WI38 (cell line): ENCODE measurements around the gene ACTR6.
A peak's percentile ranks its signal among the peaks of the same experiment; 100 is the strongest.

Experiments used
- H3K4me3 ChIP-seq: 2 replicates; pipeline ENCODE4 v1.5.1; 2011; ENCODE audit warnings: low read depth, mild to moderate bottlenecking, control low read depth, low read length
- TF ChIP-seq, protein P1 (sequence below): IDR thresholded peaks from 2 replicates; pipeline ENCODE4 v1.5.1; 2012; ENCODE audit warnings: low read depth, mild to moderate bottlenecking, control low read depth, low read length

ACTR6 gene

DNA sequence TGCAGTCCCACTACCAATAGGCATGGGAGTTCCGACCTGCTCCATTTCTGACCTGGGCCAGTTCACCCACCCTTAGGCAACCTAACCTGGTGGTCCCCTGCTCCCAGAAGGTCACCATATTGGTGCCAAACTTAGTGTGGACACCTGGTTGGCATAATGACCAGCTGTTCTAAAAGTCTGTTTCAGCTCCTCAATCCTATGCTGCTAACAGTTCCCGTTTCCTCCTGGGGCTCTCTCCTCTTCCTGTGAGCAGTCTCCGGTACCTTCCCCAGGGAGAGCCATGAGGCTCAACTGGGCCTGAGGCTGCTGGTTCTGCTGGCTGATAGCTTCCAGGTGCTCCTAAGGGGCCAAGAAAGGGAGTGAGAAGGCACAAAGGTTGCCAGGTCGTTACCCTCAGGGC lies 42.1 kb upstream of the ACTR6 start:
- TF ChIP-seq, protein P1, sequence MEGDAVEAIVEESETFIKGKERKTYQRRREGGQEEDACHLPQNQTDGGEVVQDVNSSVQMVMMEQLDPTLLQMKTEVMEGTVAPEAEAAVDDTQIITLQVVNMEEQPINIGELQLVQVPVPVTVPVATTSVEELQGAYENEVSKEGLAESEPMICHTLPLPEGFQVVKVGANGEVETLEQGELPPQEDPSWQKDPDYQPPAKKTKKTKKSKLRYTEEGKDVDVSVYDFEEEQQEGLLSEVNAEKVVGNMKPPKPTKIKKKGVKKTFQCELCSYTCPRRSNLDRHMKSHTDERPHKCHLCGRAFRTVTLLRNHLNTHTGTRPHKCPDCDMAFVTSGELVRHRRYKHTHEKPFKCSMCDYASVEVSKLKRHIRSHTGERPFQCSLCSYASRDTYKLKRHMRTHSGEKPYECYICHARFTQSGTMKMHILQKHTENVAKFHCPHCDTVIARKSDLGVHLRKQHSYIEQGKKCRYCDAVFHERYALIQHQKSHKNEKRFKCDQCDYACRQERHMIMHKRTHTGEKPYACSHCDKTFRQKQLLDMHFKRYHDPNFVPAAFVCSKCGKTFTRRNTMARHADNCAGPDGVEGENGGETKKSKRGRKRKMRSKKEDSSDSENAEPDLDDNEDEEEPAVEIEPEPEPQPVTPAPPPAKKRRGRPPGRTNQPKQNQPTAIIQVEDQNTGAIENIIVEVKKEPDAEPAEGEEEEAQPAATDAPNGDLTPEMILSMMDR: no peak

DNA sequence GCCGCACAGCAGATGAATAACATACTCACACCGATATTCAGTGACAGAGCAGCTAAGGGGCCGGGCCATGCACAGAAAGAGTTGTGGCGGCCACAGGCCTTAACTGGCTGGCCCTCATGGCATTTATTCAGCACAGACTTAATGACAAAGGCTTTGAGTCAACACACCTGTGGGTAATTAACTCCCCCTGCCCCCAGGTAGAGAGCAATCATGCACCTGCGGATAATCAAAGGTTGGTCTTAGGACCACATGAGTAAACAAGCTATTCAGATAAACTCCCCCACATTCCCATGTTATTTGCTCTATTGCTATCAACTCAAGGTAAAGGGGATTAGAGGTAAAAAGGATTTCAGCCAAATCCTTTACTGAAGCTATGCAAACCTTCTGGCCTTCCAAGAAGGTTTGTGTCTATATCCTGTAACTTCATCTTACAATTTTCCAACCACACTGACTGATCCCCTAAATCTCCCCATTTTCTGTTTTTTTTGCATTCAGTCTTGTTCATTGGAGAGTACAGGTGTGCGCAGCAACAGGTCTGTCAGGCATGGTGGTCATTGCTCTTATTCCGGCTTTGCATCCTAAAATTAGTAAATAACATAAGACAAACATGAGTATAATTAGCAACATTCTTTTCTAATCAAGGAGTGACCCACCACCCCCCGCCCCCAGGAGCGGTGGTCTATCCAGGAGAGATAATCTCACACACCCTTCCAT lies 41.1 kb upstream of the ACTR6 start:
- TF ChIP-seq, protein P1: no peak
- H3K4me3 ChIP-seq: no peak overlapping the region

More for the DNA sequence above, 42.1 kb upstream of the ACTR6 start:
- H3K4me3 ChIP-seq: no peak overlapping the region

DNA sequence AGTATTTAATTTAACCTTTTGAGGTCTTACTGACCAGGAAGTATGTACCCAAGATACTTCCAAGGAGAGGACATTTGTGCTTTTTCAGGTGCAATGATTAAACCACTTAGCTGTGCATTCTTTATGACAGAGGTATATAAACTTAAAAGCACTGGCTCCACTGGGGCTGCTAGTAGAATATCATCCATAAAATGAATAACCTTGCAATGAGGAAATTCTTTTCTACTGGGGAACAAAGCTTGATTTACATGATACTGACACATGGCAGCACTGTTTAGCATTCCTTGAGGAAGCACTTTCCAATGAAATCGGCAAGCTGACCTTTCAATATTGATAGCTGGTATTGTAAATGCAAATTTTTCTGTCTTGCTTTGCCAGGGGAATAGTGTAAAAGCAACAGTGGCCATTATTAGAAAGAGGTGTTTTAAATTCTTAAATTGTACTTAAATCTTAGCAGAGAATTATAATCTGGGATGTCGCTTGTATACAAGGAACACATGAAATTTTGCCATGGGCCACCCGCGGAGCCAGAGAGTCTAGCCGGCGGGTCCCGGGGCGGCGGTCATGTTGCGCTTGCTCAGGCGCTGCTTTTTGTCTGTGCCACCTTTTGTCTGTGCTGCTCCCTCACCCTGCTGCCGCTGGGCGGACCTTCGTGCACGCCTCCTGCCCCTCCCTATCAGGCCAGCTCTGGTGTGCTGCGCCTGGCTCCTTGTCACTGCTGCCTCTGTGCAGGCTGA lies 37.0 kb upstream of the ACTR6 start:
- TF ChIP-seq, protein P1: no peak

DNA sequence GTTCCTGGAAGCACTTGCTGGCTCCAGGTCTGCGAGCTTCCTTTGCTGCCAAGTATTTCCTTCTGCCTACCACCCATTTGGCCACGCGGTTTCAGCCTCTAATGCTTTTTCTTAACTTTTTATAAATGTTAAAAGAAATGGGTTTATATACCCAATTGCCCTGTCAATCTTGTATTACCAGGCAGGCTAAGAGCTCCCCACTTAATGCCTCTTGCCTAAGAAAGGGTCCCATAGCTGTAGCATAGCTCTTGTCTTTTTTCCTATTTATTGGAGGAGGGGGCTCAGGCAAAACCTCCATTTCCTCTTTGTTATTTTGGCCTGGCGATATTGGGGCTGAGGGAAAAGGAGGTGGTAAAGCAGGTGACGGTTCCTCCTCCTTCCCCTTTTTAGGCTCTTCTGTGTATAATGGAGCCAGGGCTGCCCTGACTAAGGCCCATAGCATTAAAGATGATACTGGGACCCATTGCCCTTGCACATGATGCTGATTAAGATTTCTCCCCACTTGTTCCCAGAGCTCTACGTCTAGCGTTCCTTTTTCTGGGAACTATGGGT lies 36.4 kb upstream of the ACTR6 start:
- TF ChIP-seq, protein P1: no peak
- H3K4me3 ChIP-seq: no peak overlapping the region

More for the DNA sequence above, 37.0 kb upstream of the ACTR6 start:
- peak overlapping the region; percentile 30 for H3K4me3 ChIP-seq

DNA sequence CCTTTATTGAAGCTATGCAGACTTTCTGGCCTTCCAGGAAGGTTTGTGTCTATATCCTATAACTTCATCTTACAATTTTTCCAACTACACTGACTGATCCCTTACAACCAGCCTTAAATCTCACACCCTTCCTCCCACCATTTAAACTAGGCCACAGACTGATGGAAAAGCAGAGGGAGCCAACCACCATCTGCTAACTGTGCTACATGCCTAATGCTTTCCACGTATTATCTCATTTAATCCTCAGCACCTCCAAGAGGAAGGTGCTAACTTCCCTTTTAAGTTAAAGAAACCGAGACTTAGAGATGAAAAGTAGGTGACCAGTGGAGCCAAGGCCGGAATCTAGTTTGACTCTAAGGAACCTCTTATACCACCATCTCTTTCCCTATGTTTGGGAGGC lies 35.3 kb upstream of the ACTR6 start:
- no peak overlapping the region for H3K4me3 ChIP-seq
- TF ChIP-seq, protein P1: no peak

DNA sequence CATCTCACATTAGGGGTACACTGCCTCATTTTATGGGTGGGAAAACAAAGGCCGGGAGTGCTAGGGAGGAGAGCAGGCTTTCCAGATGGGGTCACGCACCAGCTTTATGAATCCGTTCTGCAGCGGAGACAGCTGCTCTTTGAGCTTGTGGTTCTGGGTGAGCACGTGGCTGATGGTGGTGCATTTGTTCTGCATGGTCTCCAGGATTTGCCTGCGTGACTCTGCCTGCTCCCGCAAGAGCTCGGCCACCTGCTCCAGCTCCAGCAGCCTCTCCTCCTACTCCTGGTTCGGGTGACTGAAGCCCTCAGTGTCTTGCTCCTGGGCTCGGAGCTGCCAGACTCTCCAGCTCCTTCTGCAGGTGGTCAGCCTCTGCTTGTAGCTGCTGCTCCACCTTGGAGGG lies 34.4 kb upstream of the ACTR6 start:
- TF ChIP-seq, protein P1: no peak
- H3K4me3 ChIP-seq: no peak overlapping the region

DNA sequence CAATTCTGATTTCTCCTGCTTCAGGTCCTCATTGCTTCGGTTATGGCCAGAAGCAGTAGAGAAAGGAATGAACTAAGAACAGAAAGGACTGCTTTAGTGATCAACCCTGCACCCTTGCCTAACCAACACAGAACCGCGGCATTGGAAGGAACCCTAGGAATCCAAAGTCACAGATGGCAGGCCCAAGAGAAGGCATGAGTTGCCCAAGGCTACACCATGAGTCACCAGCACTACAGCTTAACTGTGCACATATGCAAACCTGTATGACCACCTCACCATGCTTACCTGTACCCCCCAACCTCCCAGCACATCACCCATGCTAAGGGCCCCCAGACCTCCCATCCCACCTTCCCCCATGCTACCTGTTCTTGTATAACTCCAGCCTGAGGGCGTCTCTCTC lies 32.1 kb upstream of the ACTR6 start:
- no peak overlapping the region for H3K4me3 ChIP-seq
- TF ChIP-seq, protein P1: no peak
